Germinal center (tissue), 1 donor: ENCODE measurements around the gene ADAP2.
"Not testable (repeated sequence)": the region's sequence is repeated elsewhere in the genome, so short reads cannot be mapped to it uniquely, and the experiment has no call there.

Source experiments
- DNase-seq: peaks from one replicate; pipeline ENCODE4 v3.0.0; 2012; ENCODE audit warnings: mixed read lengths, low spot score

Gene ADAP2

DNA sequence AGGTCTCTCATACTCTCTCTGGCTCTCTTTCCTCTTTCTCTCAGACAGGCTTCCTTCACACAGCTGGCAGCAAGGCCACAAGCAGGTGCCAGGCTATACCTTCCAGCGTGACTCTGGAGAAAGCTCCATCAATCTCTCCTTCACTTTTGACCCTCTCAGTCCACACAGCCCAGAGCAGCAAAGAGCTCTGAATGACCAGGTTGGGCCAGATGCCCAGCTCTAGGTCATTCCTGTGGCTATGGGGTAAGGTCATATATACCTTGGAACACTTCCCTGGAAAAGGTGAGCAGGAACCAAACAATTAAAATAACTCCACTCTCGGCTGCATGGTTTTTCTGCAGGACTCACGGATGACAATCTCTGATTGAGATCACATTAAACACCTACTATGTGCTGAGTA is 8.8 kb downstream of the ADAP2 start:
- no peak for DNase-seq

DNA sequence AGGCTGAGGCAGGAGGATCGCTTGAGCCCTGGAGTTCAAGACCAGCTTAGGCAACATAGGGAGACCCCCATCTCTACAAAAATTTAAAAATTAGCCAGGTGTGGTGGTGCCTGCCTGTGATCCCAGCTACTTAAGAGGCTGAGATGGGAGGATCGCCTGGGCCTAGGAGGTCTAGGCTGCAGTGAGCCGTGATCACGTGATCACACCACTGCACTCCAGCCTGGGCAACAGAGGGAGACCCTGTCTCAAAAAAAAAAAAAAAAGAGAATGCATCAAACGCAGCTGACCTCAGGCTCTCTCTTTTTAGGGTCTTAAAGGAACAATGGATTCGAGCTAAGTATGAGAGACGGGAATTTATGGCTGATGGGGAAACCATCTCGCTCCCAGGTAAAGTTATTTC is 9.8 kb downstream of the ADAP2 start:
- DNase-seq: not testable (repeated sequence)

DNA sequence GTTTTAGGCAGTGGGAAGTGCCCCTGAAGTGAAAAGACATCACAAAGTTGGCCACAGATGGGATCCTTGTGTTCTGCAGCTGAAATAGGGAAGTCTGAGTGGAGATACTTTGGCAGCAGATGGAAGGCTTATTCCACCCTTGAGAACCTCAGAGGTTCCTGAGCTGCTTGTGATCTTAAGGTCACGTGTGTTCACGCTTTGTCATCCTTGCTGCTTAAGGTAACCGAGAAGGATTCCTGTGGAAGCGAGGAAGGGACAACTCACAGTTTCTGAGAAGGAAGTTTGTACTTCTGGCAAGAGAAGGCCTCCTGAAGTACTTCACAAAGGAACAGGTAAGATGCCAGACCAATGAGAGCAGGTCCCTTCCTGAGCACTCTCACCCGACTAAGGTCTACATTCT is 12.2 kb downstream of the ADAP2 start:
- no peak for DNase-seq

DNA sequence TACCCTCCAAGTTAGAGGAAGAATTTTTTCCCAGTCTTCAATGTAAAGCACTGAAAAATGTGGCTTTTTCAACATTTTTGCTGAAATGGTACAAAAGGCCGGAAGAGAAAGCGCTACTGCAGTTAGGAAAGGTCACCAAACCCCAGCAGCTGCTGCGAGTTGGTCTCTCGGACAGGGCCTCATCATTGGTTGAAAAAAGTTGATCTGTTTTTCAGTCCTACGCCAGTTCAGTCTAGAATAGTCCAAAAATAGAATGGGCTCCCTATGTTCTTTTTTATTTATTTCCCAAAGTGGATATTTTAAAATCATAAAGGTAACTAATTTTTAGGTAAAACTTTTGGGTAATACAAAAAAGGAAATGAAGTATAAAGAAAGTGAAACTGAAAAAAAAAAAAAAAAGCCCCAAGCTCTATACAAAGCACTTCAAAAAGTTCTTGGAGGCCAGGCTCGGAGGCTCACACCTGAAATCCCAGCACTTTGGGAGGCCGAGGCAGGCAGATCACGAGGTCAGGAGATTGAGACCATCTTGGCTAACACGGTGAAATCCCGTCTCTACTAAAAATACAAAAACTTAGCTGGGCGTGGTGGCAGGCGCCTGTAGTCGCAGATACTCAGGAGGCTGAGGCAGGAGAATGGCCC is 17.4 kb downstream of the ADAP2 start:
- no peak for DNase-seq

DNA sequence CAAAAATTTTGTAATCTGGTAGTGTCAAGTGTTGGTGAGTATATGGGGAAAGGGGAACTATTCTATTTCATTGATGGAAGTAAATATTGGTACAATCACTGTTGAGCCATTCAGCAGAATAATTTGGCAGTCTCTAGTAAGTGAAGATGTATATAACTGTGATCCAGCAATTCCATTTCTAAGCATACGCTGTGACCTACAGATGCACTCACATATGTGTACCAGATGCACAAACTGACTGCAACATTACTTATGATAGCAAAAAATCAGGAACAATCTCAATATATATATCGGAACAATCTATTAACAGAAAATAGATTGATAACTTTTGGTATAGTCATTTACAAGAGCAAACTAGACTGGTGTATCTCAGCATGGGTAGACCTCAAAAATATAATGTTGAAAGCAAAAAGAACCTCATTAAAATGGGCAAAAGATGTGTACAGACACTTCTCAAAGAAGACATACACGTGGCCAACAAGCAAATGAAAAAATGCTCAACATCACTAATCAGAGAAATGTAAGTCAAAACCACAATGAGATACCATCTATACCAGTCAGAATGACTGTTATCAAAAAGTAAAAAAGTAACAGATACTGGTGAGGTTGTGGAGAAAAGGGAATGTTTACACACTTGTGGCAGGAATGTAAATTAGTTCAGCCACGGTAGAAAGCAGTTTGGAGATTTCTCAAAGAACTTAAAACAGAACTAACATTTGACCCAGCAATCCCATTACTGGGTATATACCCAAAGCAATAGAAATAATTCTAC is 20.7 kb downstream of the ADAP2 start:
- no peak for DNase-seq

DNA sequence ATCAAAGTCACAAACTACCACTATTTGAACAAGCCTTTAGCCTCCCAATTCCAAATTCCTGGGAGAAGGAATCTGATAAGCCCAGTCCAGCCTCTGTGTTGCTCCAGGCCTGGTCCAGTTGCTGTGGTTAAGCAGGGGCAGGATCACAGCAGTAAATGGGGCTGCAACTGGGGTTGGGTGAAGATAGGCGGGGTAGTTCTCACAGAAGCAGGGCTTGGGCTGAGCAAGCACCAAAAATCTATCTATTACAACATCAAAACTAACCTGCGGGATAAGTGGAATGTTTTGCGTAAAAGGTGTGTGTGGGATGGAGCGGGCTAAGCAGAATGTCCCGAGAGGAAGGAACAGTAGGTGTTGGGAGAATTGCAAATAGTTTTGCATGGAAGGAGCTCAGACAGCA is 26.1 kb downstream of the ADAP2 start:
- no peak for DNase-seq

DNA sequence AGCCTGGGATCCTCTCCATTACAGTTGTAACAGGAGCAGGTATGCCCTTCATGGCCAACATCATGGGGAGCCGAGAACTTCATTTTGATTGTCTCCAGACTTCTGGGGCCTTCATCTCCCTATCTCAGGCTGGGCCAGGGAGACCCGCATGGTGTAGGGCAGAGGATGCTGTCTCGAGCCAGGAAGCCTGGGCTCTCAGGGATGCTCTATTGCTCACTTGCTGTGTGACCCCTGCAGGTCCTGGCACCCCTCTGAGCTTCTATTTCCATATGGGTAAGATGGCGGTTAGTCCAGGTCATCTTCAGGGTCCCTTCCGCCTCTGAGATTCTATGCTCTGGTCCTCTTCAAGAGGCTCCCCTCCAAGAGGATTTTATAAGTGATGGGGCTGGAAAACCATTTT is 28.4 kb downstream of the ADAP2 start:
- DNase-seq: no peak

GRCh38 chr17:30950669-30951399 is 29.1 kb downstream of the ADAP2 start:
- no peak for DNase-seq

- peak; percentile 58 for DNase-seq
Observed at GRCh38 chr17:30952638-30953393, 31.1 kb downstream of the ADAP2 start.

DNA sequence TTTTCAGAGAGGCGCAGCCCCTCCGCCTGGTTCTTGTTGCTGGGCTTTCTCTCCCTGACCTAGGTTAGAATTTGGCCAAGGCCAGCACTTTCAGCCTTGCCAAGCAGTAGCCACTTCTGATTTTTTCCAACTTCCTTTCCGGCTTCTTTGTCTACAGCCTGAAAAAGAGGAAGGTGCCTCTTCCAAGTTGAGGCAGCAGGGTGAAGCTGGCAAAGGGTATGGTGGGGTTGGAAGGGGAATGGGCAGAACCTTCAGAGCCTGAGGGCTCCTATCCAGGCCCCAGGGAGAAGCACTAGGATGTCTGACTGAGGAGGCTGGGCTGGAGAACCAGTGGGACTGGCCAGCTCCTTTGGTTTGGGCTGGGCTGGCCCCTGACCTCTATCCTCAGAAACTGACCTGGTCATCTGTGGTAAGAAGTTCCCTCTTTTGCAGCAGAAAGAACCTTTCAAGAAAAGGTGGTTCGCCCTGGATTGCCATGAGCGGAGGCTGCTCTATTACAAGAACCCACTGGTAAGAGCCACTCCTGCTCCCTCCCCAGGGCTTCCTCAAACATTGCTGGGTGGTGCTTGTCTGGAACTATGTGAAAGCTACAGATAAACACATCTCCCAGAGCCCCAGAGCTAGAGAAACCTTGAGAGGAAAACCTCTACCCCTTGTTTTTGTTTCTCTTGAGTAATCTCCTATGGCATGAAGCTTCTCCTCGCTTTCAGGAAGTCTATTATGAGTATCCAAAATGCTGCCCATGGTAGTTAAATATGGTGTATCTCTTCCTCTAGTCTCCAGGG is 32.5 kb downstream of the ADAP2 start:
- no peak for DNase-seq

GRCh38 chr17:30956764-30957374 is 35.1 kb downstream of the ADAP2 start:
- DNase-seq: no peak

DNA sequence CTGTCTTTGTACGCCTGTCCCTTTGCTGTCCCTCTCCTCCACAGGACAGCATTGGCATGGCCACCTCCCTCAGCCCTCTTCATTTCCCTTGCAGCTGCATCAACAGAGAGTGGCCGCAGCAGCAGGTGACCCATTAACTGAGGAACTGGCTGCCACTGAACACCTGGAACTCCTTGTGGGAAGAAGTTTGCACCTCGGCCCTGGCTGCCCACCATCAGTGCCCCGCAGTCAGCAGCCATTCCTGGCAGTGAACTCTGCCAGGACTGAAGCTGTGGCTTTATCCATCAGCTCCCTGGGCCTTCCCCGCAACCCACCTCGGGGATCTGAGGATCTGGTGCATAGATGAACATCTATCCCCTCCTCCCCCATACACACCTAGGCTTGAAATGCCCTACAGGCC is 36.0 kb downstream of the ADAP2 start:
- no peak for DNase-seq

DNA sequence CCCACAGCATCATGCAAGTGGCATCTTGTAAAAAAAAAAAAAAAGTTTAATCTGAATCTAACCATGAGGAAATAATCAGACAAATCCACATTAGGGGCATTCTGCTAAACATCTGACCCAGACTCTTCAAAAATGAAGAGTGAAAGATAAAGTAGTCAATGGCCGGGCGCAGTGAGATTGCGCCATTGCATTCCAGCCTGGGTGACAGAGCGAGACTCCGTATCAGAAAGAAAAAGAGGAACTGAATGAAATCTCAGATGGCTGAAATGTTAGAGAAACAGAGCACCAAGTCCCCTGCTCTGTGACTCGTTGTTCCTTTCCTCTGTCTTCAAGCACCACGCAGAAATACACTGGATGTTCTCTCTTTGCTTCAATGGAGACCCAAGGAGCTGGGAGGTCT is 36.4 kb downstream of the ADAP2 start:
- peak; percentile 45 for DNase-seq

- DNase-seq: no peak
Observed at GRCh38 chr17:30961209-30962188, 39.8 kb downstream of the ADAP2 start.

DNA sequence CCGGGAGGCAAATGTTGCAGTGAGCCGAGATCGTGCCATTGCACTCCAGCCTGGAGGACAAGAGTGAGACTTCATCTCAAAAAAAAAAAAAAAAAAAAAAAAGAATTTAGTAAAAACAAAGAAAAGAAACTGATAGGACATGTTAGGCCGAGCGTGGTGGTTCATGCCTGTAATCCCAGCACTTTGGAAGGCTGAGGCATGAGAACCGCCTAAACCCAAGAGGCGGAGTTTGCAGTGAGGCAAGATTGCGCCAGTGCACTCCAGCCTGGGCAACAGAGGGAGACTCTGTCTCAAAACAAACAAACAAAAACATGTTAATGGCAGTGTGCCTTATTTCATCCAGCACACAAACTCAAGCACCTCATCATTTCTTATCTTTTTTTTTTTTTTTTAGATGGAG is 42.6 kb downstream of the ADAP2 start:
- DNase-seq: not testable (repeated sequence)

GRCh38 chr17:30964876-30965275 is 43.1 kb downstream of the ADAP2 start:
- no peak for DNase-seq

GRCh38 chr17:30965686-30966085 is 43.9 kb downstream of the ADAP2 start:
- DNase-seq: no peak

- not testable (repeated sequence) for DNase-seq
Observed at GRCh38 chr17:30967911-30968310, 46.2 kb downstream of the ADAP2 start.

DNA sequence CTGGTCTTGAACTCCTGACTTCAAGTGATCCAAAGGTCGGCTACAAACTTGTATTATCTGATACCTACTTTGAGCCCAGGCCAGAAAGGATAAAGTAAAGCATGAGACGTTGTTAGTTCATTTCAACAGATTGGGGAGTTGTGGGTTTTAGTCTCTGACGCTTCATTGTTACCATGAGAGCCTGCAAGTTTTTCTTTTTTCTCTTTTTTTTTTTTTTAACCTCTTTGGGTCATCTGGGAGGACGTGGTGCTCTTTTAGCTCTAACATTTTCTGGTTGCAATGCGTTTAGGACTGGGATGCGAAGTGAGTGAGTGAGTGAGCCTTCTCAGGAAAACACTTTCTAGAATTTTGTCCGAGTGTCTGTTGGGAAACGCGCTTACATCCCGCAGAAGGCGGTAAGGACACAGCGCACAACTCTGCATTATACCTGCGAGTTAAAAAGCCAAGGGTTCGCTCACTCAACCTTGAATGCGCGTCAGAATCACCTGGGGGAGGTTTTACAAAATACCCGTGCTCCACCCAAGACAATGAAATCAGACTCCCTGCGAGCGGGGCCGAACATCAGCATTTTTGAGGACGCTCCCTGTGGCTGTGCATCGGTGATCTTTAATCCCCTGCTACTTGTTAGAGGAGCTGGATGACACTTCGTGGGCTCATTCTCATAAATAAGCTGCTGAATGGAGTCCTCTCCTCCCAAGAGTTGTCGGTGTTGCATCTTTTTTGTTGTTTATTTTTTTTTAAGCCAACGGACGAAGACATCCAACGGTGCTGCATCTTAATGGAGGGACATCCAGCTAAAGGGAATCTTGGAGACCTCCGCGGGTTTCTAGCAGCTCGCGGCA is 48.5 kb downstream of the ADAP2 start:
- DNase-seq: peak; percentile 51
